ENCODE measurements around the gene MCU. TPM values are rescaled to one million over a fixed set of nuclear protein-coding genes. Genes with fewer than 3 reads are reported as not detected.

MCU gene
- total RNA-seq, 1 experiment from 2014 or later: 26.8 TPM

GRCh38 chr10:72925951-72926465 is 234.1 kb downstream of the MCU start:
- ChIA-PET RAD21 (ENCODE audit: low non-redundant PET in 1 of 2, low total read pairs in 2 of 2, uncharacterized antibody in 2 of 2, unreplicated experiment in 2 of 2) (no interaction called here), CTCF (no interaction called here), POLR2A (no interaction called here)
- TF ChIP-seq EZH2phosphoT487 (IDR thresholded peaks at IDR 0.05; ENCODE audit: borderline replicate concordance): no peak
- TF ChIP-seq CTCF (IDR thresholded peaks at IDR 0.05 in 2 of 3, conservative IDR thresholded peaks at IDR 0.05 in 1 of 3; ENCODE audit: borderline replicate concordance in 1 of 3, insufficient read depth in 1 of 3, low read depth in 2 of 3, low read length in 2 of 3): peak in 1 of 3 experiments; percentile 9; a peak in 2 of 6 replicates
- no peaks in the 10 kb centered on the region for H4K20me1 ChIP-seq (ENCODE audit: insufficient read depth)
- peak; percentile 66 for ATAC-seq
- no peak overlapping the region for H3K9ac ChIP-seq (ENCODE audit: low read length)
- no TSS peak for BruUV-seq (replicated peaks)
- no peak overlapping the region for H3K27ac ChIP-seq (ENCODE audit: low read depth, low read length)
- no peak overlapping the region for H3K4me2 ChIP-seq (ENCODE audit: low read length)
- H3K27me3 ChIP-seq (ENCODE audit: insufficient read depth, low read length): no peaks in the 10 kb centered on the region
- no peak overlapping the region for H3K4me3 ChIP-seq (replicated peaks in 1 of 2; ENCODE audit: low read depth in 1 of 2, low read length in 2 of 2)
- no peaks in the 10 kb centered on the region for H3K9me2 ChIP-seq (ENCODE audit: insufficient read depth)
- intact Hi-C loops (cut with micrococcal nuclease): no loop called here
- H3K79me2 ChIP-seq (ENCODE audit: insufficient read depth, low read length): no peaks in the 10 kb centered on the region
- H3K4me1 ChIP-seq (ENCODE audit: control insufficient read depth in 1 of 2, insufficient read depth in 2 of 2, low read length in 2 of 2): no peaks in the 10 kb centered on the region
- no peak overlapping the region for H2AFZ ChIP-seq (ENCODE audit: low read depth, low read length, poor library complexity, severe bottlenecking)
- DNase-seq (ENCODE audit: low read depth, low spot score): no peak
- no peaks in the 10 kb centered on the region for H3K9me3 ChIP-seq (ENCODE audit: control insufficient read depth in 1 of 2, insufficient read depth in 1 of 2, low read depth in 1 of 2, low read length in 2 of 2)
- H3K36me3 ChIP-seq (ENCODE audit: control insufficient read depth in 1 of 2, insufficient read depth in 2 of 2, low read length in 2 of 2): no peaks in the 10 kb centered on the region

- no peaks in the 10 kb centered on the region for H3K4me1 ChIP-seq (ENCODE audit: control insufficient read depth in 1 of 2, insufficient read depth in 2 of 2, low read length in 2 of 2)
- no peaks in the 10 kb centered on the region for H3K36me3 ChIP-seq (ENCODE audit: control insufficient read depth in 1 of 2, insufficient read depth in 2 of 2, low read length in 2 of 2)
- H3K27me3 ChIP-seq (ENCODE audit: insufficient read depth, low read length): no peaks in the 10 kb centered on the region
- no peak overlapping the region for H3K9ac ChIP-seq (ENCODE audit: low read length)
- TF ChIP-seq CTCF (IDR thresholded peaks at IDR 0.05 in 2 of 3, conservative IDR thresholded peaks at IDR 0.05 in 1 of 3; ENCODE audit: borderline replicate concordance in 1 of 3, insufficient read depth in 1 of 3, low read depth in 2 of 3, low read length in 2 of 3) (no peak), SP1 (IDR thresholded peaks at IDR 0.05; ENCODE audit: low read depth) (no peak), JUND (IDR thresholded peaks at IDR 0.05) (no peak), REST (IDR thresholded peaks at IDR 0.05; ENCODE audit: low read depth) (no peak), ELF1 (IDR thresholded peaks at IDR 0.05; ENCODE audit: borderline replicate concordance, low read depth) (no peak), EZH2phosphoT487 (IDR thresholded peaks at IDR 0.05; ENCODE audit: borderline replicate concordance) (no peak), SRF (IDR thresholded peaks at IDR 0.05; ENCODE audit: low read depth) (no peak), ZNF274 (IDR thresholded peaks at IDR 0.05; ENCODE audit: low read depth, low read length) (no peak), POLR2A (IDR thresholded peaks at IDR 0.05; ENCODE audit: borderline replicate concordance, extremely low read depth, insufficient read depth, insufficient read length) (no peak), ZFX (IDR thresholded peaks at IDR 0.05) (no peak), TCF7L2 (IDR thresholded peaks at IDR 0.05; ENCODE audit: borderline replicate concordance, extremely low read depth, insufficient read depth, insufficient read length) (no peak), POLR2AphosphoS5 (IDR thresholded peaks at IDR 0.05; ENCODE audit: low read depth, low read length) (no peak), FOSL1 (IDR thresholded peaks at IDR 0.05; ENCODE audit: low read depth) (no peak)
- no peaks in the 10 kb centered on the region for H3K9me2 ChIP-seq (ENCODE audit: insufficient read depth)
- no peak for ATAC-seq
- no peaks in the 10 kb centered on the region for H4K20me1 ChIP-seq (ENCODE audit: insufficient read depth)
- ChIA-PET CTCF (no interaction called here), RAD21 (ENCODE audit: low non-redundant PET in 1 of 2, low total read pairs in 2 of 2, uncharacterized antibody in 2 of 2, unreplicated experiment in 2 of 2) (no interaction called here), POLR2A (no interaction called here)
- no peak overlapping the region for H3K27ac ChIP-seq (ENCODE audit: low read depth, low read length)
- H3K4me2 ChIP-seq (ENCODE audit: low read length): no peak overlapping the region
- H3K4me3 ChIP-seq (replicated peaks in 1 of 2; ENCODE audit: low read depth in 1 of 2, low read length in 2 of 2): no peak overlapping the region
- no TSS peak for BruUV-seq (replicated peaks)
- no peaks in the 10 kb centered on the region for H3K9me3 ChIP-seq (ENCODE audit: control insufficient read depth in 1 of 2, insufficient read depth in 1 of 2, low read depth in 1 of 2, low read length in 2 of 2)
- intact Hi-C loops (cut with micrococcal nuclease): no loop called here
- no peak for DNase-seq (ENCODE audit: low read depth, low spot score)
- H2AFZ ChIP-seq (ENCODE audit: low read depth, low read length, poor library complexity, severe bottlenecking): no peak overlapping the region
- no peaks in the 10 kb centered on the region for H3K79me2 ChIP-seq (ENCODE audit: insufficient read depth, low read length)
Observed at GRCh38 chr10:72927485-72927884, 235.5 kb downstream of the MCU start.

Measured in HCT116 (cell line).